HL-60 (cell line): Measurements from ENCODE around the gene MRTFA.

ENCODE experiments used
- DNase-seq, 2 experiments: peaks; one replicate each; pipeline ENCODE4 v3.0.0-alpha.2; 2010 to 2020; ENCODE audit warnings: low read depth in 1 of 2, low spot score in 1 of 2
- H3K27ac ChIP-seq: fragments of 250-450 bp; sonication (Bioruptor Pico); replicated peaks from 2 replicates; pipeline ENCODE4 v1.5.1; 2020; ENCODE audit warnings: mild to moderate bottlenecking, moderate library complexity
- H3K27me3 ChIP-seq: fragments of 250-450 bp; sonication (Bioruptor Pico); 2 replicates; pipeline ENCODE4 v1.5.1; 2021; ENCODE audit warnings: mild to moderate bottlenecking, moderate library complexity; ENCODE audit not compliant: insufficient read depth, poor library complexity, severe bottlenecking
- H3K4me3 ChIP-seq: replicated peaks from 2 replicates; pipeline ENCODE4 v1.5.1; 2011; ENCODE audit warnings: mild to moderate bottlenecking, control low read depth, low read length; ENCODE audit not compliant: insufficient read depth
- CTCF ChIP-seq: IDR thresholded peaks from one replicate; pipeline ENCODE4 v1.5.1; 2011; ENCODE audit warnings: low read length, control low read depth, inconsistent platforms; ENCODE audit not compliant: insufficient read depth
- GABPA ChIP-seq: IDR thresholded peaks from 2 replicates; pipeline ENCODE4 v1.6.1; 2012; ENCODE audit warnings: low read depth
- POLR2AphosphoS5 ChIP-seq: IDR thresholded peaks from 2 replicates; pipeline ENCODE4 v1.6.1; 2012; ENCODE audit warnings: low read depth
- REST ChIP-seq: IDR thresholded peaks from 2 replicates; pipeline ENCODE4 v1.6.1; 2012; ENCODE audit warnings: low read depth; ENCODE audit not compliant: insufficient replicate concordance
- SPI1 ChIP-seq: IDR thresholded peaks from 2 replicates; pipeline ENCODE4 v1.6.1; 2012; ENCODE audit warnings: low read depth, mild to moderate bottlenecking, borderline replicate concordance

The MRTFA gene

GRCh38 chr22:40395607-40396006 is 240.9 kb downstream of the MRTFA start:
- no peak overlapping the region for H3K4me3 ChIP-seq
- H3K27me3 ChIP-seq, result no peaks in the 10 kb centered on the region
- DNase-seq, result no peak
- no peak overlapping the region for H3K27ac ChIP-seq
- no peak for TF ChIP-seq CTCF
- no peak for TF ChIP-seq POLR2AphosphoS5
- TF ChIP-seq GABPA, result no peak
- TF ChIP-seq SPI1, result no peak
- no peak for TF ChIP-seq REST

GRCh38 chr22:40394607-40395006 is 241.9 kb downstream of the MRTFA start:
- DNase-seq, result no peak
- no peak overlapping the region for H3K4me3 ChIP-seq
- TF ChIP-seq SPI1 (no peak), CTCF (no peak), REST (no peak), POLR2AphosphoS5 (no peak), GABPA (no peak)
- H3K27ac ChIP-seq, result no peak overlapping the region
- H3K27me3 ChIP-seq, result no peaks in the 10 kb centered on the region

GRCh38 chr22:40392618-40393017 is 243.9 kb downstream of the MRTFA start:
- TF ChIP-seq GABPA (no peak), SPI1 (no peak), CTCF (no peak), REST (no peak)
- H3K4me3 ChIP-seq, result no peak overlapping the region
- no peaks in the 10 kb centered on the region for H3K27me3 ChIP-seq
- no peak overlapping the region for H3K27ac ChIP-seq
- DNase-seq, result no peak
